NCI-H1417 treated with DMSO at 0.1 percent for 48 hours (cell line): Measurements from ENCODE around the gene FASTK.

Experiments
- DNase-seq: peaks from one replicate; lab custom pipeline; 2025; lab: John Stamatoyannopoulos, UW

FASTK gene

DNA sequence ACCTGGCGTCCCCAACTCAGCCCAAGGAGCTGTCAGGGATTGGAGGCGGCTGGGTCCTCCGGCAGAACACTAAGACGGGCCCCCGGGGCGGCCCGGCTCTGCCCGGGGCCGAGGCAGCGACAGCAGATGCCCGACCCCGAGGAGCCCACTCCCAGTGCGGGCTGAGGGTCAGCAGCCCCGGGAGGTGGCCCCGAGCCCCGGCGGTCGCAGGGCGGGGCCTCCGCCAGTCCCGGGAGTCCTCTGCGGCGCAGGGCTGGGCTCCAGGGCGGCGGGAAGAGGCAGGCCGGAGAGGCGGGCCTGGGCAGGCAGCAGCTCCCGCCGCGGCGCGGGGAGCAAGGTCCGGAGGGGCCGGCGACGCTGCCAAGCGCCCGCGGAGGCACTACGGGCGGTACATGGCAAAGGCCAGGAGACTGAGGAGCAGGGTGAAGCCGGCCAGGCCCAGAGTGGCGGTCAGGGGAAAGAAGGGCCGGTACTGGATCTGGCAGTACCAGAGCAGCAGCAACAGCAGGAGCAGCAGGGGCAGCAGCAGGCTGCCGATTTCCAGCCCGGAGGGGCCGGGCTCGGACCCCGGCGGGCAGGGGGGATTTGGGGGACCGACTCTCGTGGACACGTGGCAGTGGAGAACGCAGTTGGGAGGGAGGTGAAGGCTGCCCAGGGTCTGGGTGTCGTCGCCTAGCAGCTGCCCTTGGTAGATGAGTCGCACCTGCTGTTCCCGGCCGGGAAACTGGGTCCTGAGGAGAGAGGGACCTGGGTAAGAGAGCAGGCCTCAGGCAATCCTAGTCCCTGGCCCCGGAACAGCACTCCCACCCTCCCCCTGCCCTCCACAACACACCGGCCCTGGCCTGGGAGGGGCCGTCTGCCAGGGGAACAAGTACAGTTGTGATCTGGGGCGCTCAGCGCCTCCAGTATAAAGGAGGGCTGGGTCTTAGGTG, 827 bp upstream of the FASTK start:
- no peak for DNase-seq

DNA sequence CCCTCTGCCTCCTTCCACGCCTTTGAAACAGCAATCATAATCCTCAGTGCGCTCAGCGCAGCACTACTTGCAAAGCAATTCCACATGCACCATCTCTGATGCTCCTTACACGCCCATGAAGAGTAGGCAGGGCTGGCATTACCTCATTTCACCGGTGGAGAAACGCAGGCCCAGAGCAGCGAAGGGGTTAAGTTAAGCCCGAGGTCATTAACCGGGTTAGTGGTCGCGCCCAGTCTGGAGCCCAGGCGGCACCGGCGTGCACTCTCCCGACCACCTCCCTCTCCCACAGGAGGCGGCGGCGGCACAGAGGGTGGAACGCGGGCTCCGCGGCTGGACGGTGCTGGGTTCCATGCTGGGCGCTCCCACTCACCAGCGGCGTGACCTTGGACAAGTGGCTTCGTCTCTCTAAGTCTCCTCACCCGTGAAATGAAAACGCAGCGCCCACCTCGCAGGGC, 515 bp downstream of the FASTK start:
- no peak for DNase-seq

DNA sequence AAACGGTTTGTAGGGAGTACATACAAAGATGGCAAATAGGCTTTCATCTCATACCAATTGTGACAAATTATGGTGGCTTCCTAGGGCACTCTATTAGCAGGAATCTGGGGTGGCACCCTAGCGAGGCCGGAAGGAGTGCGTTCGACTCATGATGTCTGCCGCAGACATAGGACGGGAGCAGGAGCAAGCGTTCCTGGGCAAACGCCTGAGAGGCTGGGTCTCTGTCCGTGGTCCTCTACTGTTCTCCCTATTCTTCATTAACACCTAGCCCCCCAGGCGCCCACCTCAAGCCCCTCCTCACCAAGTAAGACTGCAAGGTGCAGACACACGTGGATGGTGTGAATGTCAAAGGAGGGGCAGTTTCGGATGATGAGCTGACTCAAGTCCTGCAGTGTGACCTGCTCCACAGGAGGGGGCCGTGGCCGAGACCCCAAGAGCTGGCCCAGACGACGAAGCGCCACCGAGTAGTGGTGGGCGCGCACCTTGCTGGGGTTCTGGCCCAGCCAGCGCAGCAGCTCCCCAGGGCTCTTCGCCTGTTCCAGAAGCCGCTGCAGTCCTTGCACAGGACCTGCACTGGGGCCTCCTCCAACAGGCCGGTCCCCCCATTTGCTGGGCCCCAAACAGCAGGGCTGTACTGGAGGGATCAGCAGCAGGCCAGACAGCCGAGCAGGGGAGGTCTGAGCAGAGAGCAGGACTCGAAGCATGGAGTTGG, 1.3 kb downstream of the FASTK start:
- DNase-seq: no peak

DNA sequence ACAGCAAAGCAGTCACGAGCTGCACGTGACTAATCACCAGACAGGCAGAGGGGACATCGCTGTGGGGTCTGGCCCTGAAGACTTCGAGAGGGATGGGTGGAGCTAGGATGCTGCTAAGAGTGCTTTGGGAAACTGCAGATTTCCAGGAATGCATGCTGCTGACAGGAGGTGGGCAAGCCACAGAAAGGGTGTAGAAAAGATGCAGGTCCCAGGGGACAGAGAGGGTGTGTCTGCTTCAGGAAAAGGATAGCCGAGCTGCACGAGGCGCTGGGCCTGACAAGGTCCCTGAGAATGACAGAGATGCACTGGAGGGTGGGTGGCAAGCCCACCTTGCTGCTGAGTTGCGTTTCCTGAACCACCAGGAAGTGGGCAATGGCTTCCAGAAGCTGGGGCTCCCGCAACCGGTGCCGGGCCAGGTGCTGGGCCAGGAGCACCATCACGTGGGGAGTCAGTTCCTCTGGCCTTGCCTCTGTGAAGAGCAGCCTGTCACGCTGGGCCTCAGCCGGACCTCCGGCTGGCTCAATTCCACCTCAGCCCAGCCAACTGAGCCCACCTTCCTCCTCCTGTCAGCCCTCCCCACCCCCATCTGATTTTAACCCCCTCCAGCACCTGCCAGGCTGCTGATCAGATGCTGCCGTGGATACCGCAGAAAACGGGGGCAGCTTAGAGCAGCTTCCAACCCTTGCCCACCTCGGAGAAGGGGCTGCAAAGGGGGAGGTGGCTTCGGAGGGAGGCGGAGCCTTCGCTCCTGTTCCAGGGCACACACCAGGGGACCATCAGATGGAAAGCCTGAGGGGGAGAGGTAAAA, 2.2 kb downstream of the FASTK start:
- DNase-seq: no peak

- DNase-seq: no peak
These were observed 2.8 kb downstream of the FASTK start for GRCh38 chr7:151077705-151078232.

- DNase-seq: no peak
These were observed 3.5 kb downstream of the FASTK start for GRCh38 chr7:151076863-151077704.

DNA sequence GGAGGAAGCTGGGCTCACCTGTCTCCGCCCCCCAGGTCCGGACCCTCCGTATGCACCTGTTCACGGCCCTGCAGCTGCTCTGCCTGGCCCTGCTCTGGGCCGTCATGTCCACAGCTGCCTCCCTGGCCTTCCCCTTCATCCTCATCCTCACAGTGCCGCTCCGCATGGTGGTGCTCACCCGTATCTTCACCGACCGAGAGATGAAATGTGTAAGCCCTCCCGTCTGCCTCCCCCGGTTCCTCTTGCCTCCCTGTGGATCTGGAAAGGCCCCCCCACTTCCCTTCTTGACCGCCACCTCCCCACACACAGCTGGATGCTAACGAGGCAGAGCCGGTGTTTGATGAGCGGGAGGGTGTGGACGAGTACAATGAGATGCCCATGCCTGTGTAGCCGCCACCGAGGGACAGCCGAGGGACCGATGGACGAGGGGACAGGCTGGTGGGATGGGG, 4.6 kb downstream of the FASTK start:
- DNase-seq: no peak

DNA sequence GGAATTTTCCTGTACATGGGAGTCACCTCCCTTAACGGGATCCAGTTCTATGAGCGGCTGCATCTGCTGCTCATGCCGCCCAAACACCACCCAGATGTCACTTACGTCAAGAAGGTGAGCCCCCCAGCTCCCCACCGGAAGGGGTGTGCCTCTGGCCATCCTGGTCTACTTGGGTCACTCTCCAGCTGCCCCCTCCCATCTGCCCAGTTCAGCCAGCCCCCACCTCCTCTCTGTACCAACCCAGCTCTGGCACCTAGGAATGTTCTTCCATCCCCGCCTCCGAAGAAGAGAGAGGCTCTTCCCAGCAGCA, 5.0 kb downstream of the FASTK start:
- DNase-seq: no peak

GRCh38 chr7:151074817-151075661, 5.6 kb downstream of the FASTK start:
- DNase-seq: no peak

DNA sequence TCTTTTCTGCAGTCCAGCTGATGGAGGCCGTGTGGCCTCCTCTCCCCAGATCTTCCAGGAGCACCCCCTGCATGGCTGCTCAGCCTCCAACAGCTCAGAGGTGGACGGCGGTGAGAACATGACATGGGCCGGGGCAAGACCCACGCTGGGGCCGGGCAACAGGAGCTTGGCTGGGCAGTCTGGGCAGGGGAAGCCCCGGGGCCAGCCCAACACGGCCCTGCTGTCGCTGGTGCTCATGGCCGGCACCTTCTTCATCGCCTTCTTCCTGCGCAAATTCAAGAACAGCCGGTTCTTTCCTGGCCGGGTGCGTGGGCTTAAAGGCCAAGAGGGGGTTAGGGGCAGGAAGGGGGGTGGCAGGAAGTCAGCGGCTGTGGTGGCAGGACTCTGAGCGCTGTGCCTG, 6.6 kb downstream of the FASTK start:
- no peak for DNase-seq

GRCh38 chr7:151071032-151071866, 9.4 kb downstream of the FASTK start:
- DNase-seq: no peak

GRCh38 chr7:151070574-151070960, 10.0 kb downstream of the FASTK start:
- no peak for DNase-seq

DNA sequence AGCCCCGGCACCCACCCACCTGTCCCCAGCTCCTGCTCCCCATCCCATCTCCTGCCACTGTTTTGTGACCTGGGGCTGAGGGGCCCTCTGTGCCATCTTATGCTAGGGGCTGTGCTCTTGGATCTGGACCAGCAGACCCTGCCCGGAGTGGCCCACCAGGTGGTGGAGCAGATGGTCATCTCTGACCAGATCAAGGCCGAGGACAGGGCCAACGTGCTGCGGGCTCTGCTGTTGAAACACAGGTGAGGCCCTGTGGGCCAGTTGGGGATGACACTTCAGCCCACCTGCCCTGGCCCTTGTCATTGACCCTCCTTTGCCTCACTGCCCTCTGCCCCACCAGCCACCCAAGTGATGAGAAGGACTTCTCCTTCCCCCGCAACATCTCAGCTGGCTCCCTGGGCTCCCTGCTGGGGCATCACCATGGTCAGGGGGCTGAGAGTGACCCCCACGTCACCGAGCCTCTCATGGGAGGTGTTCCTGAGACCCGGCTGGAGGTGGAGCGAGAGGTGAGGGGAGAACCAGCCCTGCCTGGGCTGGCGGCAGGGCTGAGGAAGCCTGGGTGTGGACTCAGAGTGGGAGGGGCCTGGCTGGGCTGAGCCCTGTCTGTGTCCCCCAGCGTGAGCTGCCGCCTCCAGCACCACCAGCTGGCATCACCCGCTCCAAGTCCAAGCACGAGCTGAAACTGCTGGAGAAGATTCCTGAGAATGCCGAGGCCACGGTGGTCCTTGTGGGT, 10.6 kb downstream of the FASTK start:
- no peak for DNase-seq

- DNase-seq: no peak
These were observed 12.4 kb downstream of the FASTK start for GRCh38 chr7:151068069-151068773.

GRCh38 chr7:151066273-151066974, 14.2 kb downstream of the FASTK start:
- DNase-seq: no peak

- no peak for DNase-seq
These were observed 15.1 kb downstream of the FASTK start for GRCh38 chr7:151065516-151065915.

GRCh38 chr7:151064993-151065392, 15.6 kb downstream of the FASTK start:
- no peak for DNase-seq
